Measurements from ENCODE around the gene JAGN1. TPM values are rescaled to one million over a fixed set of nuclear protein-coding genes. Genes with fewer than 3 reads are reported as not detected.
"Not testable (repeated sequence)": the region's sequence is repeated elsewhere in the genome, so short reads cannot be mapped to it uniquely, and the experiment has no call there.

The JAGN1 gene
- polyA plus RNA-seq, 1 donor: 44.4 TPM

DNA sequence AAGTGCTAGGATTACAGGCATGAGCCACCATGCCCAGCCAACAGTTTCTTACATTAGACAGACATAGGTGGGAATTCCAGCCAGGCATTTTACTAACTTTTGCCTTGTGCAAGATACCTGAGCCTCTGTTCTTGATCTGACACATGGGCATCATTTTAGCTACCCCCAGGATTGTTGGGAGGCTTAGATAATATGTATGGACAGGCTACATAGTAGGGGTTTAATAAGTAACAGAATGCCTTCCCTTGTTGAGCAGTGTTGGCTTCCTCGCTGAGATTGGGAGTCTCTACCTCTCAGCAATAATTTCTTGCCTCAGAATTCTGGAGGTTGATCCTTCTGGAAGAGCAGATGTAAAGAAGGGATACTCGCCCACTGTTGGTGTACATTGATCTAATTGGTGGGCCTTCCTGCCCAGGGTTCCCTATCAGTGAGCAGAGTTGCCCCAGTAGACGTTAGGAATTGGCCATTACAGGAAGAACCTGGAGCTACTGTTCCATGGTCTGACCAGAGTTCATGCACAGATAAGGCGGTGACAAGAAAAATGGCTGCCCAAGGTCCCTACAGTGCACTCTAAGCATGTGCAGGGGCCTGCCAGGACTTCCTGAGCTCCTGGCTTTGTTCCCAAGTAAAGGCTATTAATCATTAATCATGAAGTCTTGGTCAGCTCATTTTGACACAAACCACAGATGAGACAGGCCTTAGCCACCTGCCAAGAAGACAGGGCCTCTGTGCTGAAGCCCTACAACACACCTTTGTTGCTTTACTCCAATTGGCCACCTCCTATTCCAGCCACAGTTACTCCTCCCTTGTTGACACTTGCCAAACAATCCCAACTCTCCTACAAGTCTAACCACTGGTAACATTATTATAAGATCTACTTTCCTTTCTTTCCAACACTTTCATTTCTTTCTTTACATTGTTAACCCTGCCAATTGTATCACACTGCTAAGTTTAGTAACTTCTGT, 7.3 kb downstream of the JAGN1 start:
- no peak for DNase-seq

DNA sequence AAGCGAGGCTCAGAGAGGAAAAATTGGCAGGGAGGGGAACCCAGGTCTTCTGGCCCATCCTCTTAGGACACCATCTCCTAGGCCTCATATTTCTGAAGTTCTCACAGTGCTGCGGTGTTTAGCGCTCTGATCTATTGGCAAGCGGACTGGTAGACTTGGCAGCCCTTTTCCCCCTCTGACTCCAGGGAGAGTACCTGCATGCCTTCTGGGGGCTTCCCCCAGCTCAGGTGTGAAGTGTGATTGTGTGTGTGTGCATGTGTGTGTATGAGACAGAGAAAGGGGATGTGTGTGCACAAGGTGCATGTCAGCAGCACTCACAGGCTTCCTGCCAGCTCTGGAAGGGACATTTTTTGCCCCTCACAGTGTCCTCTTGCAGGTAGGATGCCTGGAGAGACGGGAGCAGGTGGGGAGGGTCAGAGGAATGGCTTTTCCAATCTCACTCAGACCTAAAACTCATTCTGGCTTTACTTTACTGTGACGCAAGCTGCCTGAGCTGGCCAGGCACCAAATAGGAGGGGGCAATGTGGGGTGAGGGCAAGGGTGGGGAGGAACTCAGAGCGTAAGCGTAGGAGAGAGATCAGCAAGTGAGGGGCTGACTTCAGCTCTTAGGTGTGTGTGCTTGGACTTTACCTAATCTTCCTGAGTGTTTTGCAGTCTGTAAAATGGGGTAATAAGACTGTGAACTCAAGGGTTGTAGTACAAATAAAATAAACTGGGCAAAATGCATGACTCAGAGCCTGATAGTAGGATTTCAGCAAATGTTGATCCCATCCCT, 8.2 kb downstream of the JAGN1 start:
- DNase-seq: no peak

DNA sequence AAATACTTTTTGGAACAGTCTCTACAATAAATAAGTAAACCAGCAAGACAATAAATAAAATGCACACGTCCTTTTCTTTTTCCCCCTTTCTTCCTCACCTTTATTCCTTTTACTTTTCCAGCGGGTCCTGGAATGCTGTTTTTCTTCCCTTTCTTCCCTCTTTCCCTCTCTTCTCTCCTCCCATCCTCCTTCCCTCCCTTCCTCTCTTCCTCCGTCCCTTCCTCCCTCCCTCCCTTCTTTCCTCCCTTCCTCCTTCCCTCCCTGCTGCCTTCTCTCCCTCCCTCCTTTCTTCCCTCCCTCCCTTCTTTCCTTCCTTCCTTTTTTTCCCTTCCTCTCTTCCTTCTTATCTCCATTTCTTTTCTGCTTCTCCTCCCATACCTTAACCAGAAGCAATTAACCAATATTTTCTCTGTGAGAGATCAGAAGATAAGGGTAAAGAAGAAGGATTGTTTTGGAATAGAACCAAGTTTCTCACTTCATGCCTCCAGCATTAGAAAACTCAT, 8.9 kb downstream of the JAGN1 start:
- DNase-seq: no peak

DNA sequence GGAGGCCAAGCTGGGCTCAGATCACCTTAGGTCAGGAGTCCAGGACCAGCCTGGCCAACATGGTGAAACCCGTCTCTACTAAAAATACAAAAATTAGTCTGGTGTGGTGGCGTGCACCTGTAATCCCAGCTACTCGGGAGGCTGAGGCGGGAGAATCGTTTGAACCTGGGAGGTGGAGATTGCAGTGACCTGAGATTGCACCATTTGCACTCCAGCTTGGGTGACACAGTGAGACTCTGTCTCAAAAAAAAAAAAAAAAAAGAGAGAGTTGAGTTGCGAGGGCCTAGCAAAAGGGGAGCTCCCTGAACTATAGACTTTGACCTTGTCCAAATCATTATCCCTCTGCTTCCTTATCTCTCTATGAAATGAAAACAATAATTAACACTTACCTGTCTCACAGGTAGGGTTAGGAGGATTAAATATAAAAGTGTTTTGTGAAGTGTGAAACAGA, 10.6 kb downstream of the JAGN1 start:
- DNase-seq: not testable (repeated sequence)

DNA sequence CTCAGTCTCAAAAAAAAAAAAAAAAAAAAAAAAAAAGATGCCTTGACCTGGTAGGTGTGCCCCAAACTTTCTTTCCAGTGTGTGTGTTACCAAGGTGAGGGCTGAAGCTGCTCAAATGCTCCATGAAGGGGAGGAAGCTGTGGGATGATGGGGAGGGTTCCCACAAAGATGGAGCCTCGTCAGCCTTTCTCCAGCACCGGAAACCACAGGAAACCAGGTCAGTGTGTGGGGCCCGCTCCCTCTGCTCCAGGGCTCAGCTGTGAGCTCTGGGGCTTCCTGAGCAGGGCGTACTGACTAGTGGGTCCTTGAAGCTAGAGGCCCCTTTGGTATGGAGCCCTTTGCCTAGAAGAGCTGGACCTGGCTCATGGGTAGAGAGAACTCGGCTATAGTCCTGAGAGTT, 11.6 kb downstream of the JAGN1 start:
- no peak for DNase-seq

DNA sequence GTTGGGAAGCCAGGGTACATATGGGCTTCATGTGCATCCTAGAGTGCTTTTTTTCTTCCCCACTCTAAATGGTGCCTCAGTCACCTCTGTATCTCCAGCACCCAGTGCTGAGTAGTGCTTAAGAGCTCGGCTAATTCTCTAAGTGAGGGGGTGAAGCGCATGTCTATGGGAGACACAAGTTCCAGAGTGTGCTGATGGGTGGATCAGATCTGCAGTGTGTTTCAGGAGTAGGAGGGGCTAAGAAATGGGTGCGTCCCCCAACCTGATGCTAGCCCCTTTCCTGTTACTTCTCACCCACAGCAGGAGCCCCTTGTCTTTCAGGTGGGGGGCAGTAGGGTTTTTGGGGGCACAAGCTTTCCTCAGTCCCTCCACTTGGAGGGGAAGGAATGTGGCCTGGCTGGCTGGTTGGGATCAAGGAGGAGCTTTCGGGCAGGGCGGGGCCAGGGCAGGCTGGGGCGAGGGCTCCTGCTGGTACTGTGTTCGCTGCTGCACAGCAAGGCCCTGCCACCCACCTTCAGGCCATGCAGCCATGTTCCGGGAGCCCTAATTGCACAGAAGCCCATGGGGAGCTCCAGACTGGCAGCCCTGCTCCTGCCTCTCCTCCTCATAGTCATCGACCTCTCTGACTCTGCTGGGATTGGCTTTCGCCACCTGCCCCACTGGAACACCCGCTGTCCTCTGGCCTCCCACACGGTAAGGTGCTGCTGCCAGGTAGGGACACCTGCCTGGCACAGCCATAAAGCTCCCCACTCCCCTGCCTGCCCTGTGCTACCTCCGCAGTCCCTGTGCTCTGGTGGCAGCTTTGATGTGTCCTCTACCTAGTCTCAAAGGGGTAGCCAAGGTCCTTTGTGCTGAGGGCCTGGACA, 12.2 kb downstream of the JAGN1 start, which contains the start of gene IL17RE:
IL17RE (plus strand) TSS at position 477 of the 866 bp plus-strand sequence; CDS start at position 562, 85 bp downstream.
- no peak for DNase-seq

DNA sequence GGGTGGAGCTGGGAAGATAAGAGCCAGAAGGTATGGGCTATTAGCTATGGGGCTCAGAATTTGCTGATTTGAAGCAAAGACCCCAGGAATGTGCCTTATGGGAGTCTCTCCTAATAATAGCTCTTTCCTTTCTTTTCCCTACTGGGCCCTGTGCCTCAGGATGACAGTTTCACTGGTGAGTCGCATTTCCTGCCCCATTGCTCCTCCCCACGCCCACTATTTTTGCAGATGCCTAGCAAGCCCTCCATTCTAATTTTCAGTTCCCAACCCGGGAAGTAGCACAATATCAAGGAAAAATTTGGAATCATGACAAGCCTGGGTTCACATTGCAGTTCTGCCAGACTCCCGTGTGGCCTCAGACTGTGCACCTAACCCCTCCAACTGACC, 12.8 kb downstream of the JAGN1 start:
- DNase-seq: no peak

DNA sequence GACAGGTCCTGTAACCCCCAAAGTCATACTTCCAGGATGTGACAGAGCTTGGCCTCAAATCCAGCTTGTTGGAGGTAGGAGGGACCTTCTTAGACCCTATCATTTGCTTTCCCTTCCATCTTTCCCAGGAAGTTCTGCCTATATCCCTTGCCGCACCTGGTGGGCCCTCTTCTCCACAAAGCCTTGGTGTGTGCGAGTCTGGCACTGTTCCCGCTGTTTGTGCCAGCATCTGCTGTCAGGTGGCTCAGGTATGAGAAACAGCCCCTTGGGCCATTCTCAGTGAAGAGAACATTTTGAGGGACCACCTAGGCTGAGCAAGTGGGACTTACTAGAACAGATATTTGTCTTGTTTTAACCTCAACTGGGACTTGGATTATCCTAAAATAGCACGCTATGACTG, 13.5 kb downstream of the JAGN1 start:
- no peak for DNase-seq

DNA sequence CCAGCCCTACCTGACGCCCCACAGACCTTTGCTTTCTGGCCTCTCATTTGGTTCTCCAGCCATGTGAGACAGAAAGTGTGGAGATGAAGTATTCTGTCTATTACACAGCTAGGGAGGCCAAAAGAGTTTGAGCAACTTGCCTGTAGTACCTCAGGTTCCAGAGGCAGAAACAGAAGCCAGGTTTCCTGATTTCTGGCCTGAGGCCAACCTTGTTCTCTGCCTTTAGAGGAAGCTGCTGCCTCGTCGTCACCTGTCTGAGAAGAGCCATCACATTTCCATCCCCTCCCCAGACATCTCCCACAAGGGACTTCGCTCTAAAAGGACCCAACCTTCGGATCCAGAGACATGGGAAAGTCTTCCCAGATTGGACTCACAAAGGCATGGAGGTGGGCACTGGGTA, 16.1 kb downstream of the JAGN1 start:
- DNase-seq: no peak

DNA sequence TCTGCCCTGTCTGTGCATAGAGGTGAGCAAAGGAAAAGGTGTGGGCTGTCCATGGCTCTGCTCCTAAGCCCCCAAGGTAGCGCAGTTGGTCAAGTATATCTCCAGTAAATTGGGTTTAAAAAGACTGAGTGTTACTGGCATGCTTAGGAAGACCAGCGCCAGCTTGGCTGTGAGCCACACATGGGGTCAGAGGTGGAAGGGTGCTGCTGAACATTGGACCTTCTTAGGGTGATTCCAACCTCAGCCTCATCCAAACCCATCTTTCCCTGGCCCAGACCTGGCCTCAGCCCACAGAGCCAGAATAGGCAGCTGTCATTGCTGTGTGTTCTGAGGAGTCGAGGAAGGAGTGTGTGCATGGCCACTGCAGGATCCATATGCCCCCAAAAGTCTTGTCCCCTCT, 17.9 kb downstream of the JAGN1 start:
- no peak for DNase-seq

DNA sequence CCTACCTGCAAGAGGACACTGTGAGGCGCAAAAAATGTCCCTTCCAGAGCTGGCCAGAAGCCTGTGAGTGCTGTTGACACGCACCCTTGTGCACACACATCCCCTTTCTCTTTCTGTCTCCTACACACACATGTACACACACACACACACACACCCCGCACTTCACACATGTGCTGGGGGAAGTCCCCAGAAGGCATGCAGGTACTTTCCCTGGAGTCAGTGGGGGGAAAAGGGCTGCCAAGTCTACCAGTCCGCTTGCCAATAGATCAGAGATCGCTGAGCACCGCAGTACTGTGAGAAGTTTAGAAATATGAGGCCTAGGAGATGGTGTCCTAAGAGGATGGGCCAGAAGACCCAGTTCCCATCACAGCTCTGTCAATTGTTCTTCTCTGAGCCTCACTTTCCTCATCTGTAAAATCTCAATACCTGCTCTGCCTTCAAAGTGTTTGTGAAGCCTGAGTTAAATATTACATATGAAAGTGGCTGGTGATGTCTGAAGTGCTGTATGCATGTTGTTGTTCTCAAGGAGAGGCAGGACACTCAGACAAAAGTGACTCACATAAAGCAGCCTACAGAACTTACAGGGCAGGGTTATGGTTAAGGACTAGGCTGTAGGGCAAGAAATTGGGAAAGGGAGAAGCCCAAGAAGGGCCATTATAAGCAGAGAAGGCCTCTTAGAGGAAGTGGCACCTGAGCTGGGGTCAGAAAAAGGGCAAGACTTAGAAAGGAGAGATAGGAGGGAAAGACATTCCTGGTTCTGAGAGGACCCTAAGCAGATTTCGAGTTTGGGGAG, 19.0 kb downstream of the JAGN1 start:
- no peak for DNase-seq

DNA sequence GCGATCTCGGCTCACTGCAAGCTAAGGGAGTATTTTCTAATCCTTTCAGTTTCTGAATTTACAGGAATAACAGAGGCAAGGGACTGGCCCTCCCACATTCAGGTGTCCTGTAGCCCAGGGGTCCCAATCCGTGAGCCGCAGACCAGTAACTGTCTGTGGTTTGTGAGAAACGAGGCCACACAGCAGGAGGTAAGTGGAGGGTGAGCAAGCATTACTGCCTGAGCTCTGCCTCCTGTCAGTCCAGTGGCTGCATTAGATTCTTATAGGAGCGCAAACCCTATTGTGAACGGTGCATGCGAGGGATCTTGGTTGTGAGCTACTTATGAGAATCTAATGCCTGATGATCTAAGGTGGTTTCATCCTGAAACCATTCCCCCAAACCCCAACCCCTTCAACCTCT, 21.5 kb downstream of the JAGN1 start:
- no peak for DNase-seq

DNA sequence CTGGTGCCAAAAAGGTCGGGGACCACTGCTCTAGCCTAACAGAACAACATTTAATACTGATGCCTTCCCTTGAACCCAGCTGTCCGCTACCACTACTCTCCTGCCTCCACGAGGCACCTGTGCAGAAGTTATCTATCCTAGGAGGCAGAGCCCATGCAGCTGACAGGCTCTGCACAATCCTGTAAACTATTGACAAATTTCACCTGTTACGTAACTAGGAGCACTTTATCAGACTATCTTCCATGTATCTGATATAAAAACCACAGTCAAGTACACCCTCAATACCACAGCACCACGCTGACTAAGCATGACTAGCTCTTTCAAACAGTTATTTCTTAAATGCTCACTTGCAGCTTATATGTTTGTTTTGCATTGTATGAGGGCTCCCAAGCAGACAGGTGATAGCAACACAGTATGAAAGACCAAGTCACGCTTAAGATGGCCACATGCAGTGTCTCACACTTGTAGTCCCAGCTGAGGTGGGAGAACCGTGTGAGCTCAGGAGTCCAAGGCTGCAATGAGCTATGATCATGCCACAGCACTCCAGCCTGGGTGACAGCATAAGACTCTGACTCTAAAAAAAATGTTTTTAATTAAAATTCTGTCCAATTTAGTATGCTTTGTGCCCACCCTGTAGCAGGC, 22.0 kb downstream of the JAGN1 start:
- no peak for DNase-seq

DNA sequence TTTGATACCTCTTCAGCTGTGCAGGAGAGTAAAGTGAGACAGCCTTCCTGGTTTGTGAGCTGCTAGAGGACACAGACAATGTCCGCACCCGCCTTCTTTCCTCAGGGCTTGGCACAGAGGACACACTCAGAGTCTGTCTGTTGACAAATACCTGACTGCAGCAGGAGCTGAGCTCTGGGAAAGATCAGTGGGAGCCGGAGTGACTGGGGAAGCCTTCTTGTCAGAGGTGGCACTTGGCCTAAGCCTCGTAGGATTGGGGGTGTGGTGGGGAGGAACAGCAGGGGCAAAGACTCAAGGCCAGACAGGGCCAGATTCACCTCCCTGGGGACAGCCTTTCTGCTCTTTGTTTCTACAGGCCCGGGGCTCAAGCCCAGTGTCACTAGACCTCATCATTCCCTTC, 23.2 kb downstream of the JAGN1 start:
- DNase-seq: no peak

DNA sequence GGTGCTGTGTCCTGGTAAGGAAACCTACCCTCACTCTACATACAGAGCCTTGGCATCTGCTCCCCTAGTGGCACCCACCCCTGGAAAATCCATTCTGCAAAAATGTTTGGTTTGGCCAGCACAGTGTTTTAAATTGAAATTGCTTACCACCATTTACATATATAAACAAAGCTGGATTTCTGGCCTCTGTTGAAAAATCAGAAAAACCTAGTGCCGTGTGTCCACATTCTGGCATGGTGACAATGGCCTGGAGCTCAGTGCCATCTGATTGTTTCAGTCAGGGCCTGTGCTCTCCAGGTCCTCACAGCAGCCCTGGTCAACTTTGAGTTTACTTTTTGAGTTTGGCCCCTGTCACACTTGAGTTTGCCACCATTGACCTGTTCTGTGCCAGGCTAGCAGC, 23.6 kb downstream of the JAGN1 start:
- no peak for DNase-seq

DNA sequence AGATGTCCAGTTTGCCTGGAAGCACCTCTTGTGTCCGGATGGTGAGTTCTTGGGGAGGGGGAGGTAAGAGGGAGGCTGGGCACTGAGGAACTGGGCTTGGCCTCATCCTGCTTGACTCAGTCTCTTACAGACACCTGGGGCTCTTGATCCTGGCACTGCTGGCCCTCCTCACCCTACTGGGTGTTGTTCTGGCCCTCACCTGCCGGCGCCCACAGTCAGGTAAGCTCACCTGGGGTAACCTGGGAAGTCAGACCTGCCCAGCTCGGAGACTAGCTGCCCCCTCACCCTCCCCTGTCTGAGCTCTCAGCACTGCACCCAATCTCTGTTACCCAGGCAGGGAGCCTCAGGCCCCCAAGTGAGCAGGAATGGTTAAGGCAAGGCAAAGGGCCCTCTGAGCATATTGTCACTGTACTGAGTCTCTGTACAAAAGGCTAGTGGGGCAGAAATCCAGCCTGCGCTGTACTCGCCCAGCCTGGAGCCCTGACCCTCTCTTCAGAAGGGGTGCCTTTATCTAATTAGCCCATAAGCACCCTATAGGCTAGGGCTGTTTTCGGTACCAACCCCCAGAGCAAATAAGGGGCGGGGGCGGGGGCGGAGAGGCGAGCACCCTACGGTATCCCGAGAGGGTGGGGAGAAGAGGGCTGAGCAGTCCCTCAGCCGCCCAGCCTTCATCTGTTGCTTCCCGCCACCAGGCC, 24.3 kb downstream of the JAGN1 start:
- DNase-seq: no peak

DNA sequence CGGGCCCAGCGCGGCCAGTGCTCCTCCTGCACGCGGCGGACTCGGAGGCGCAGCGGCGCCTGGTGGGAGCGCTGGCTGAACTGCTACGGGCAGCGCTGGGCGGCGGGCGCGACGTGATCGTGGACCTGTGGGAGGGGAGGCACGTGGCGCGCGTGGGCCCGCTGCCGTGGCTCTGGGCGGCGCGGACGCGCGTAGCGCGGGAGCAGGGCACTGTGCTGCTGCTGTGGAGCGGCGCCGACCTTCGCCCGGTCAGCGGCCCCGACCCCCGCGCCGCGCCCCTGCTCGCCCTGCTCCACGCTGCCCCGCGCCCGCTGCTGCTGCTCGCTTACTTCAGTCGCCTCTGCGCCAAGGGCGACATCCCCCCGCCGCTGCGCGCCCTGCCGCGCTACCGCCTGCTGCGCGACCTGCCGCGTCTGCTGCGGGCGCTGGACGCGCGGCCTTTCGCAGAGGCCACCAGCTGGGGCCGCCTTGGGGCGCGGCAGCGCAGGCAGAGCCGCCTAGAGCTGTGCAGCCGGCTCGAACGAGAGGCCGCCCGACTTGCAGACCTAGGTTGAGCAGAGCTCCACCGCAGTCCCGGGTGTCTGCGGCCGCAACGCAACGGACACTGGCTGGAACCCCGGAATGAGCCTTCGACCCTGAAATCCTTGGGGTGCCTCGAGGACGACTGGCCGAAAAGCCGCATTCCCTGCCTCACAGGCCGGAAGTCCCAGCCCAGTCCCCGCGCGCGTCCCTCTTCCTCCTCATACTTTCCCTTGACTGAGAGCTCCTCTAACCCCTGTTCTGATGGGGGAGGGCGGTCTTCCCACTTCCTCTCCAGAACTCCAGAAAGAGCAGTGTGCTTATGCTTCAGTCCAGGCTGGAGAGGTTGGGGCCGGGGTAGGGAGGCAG, 25.1 kb downstream of the JAGN1 start:
- no peak for DNase-seq

DNA sequence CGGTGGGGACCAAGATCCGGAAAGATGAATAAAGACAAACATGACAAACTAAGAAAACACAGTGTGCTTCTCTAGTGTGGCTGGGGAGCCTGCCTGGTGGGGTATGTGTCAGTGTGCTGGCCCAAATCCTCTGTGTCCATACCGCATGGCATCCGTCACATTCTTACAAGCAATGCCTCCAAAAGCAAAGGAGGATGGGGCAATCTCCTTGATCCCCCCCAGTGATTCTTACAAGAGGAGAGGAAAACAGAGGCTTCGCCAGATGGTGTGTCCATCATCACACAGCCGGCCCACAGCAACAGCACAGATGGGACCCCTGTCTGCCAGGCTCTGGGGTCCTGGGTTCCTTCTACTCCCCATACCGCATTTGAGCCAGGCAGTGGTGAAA, 25.9 kb downstream of the JAGN1 start:
- no peak for DNase-seq
